Measurements from ENCODE around the gene SPDYE17. TPM values are rescaled to one million over a fixed set of nuclear protein-coding genes. Genes with fewer than 3 reads are reported as not detected.
"Not testable (repeated sequence)": the region's sequence is repeated elsewhere in the genome, so short reads cannot be mapped to it uniquely, and the experiment has no call there.

The SPDYE17 gene
- total RNA-seq, 1 experiment from 2014 or later = not detected

GRCh38 chr7:76997381-76998284, 34.5 kb downstream of the SPDYE17 start:
- Mint-ChIP-seq H3K4me1 (no peaks in the 10 kb centered on the region), H3K27me3 (ENCODE audit: low read depth) (no peaks in the 10 kb centered on the region), H3K36me3 (peaks cover 3% of the 10 kb centered on the region; the same call in 1 of the 2 replicates), H3K4me3 (no peak overlapping the region), H3K9me3 (no peaks in the 10 kb centered on the region), H3K27ac (no peak overlapping the region)
- no peak for DNase-seq (ENCODE audit: low spot score)
- no peak for ATAC-seq
- POLR2A ChIA-PET = no interaction called here
- CTCF ChIA-PET = no interaction called here
- TF ChIP-seq CREM (CRISPR knock-in tag; IDR thresholded peaks at IDR 0.05) = no peak
- no peak for TF ChIP-seq ETV6 (CRISPR knock-in tag; IDR thresholded peaks at IDR 0.05)
- no peak for TF ChIP-seq MYBL2 (CRISPR knock-in tag; IDR thresholded peaks at IDR 0.05)
- TF ChIP-seq PRRX2 (CRISPR knock-in tag; IDR thresholded peaks at IDR 0.05) = no peak
- no peak for TF ChIP-seq SOX15 (CRISPR knock-in tag; IDR thresholded peaks at IDR 0.05)
- no peak for TF ChIP-seq ZNF219 (CRISPR knock-in tag; IDR thresholded peaks at IDR 0.05; ENCODE audit: borderline replicate concordance)
- no peak for TF ChIP-seq TEAD1 (CRISPR knock-in tag; IDR thresholded peaks at IDR 0.05)
- TF ChIP-seq GTF2I (CRISPR knock-in tag; conservative IDR thresholded peaks at IDR 0.05) = no peak
- TF ChIP-seq ZNF121 (CRISPR knock-in tag; IDR thresholded peaks at IDR 0.05) = no peak
- no peak for TF ChIP-seq NR1H2 (CRISPR knock-in tag; IDR thresholded peaks at IDR 0.05)
- no peak for TF ChIP-seq TP53 (CRISPR knock-in tag; IDR thresholded peaks at IDR 0.05)
- no peak for TF ChIP-seq NFATC4 (CRISPR knock-in tag; IDR thresholded peaks at IDR 0.05)

GRCh38 chr7:76996932-76997331, 35.2 kb downstream of the SPDYE17 start:
- H3K4me3 Mint-ChIP-seq; CTCF ChIA-PET; POLR2A ChIA-PET; H3K27me3 Mint-ChIP-seq (ENCODE audit: low read depth); H3K9me3 Mint-ChIP-seq; DNase-seq (ENCODE audit: low spot score); H3K27ac Mint-ChIP-seq; H3K4me1 Mint-ChIP-seq; H3K36me3 Mint-ChIP-seq; ATAC-seq: not testable (repeated sequence)

- H3K4me3 Mint-ChIP-seq; H3K27ac Mint-ChIP-seq; DNase-seq (ENCODE audit: low spot score); CTCF ChIA-PET; H3K9me3 Mint-ChIP-seq; H3K27me3 Mint-ChIP-seq (ENCODE audit: low read depth); POLR2A ChIA-PET; H3K36me3 Mint-ChIP-seq; ATAC-seq; H3K4me1 Mint-ChIP-seq: not testable (repeated sequence)
Observed at GRCh38 chr7:76994286-76994685, 37.9 kb downstream of the SPDYE17 start.

GRCh38 chr7:76993831-76994230, 38.3 kb downstream of the SPDYE17 start:
- H3K4me1 Mint-ChIP-seq; H3K27ac Mint-ChIP-seq; ATAC-seq; CTCF ChIA-PET; H3K4me3 Mint-ChIP-seq; H3K36me3 Mint-ChIP-seq; H3K9me3 Mint-ChIP-seq; DNase-seq (ENCODE audit: low spot score); H3K27me3 Mint-ChIP-seq (ENCODE audit: low read depth); POLR2A ChIA-PET: not testable (repeated sequence)

GRCh38 chr7:76992871-76993270, 39.3 kb downstream of the SPDYE17 start:
- H3K27me3 Mint-ChIP-seq (ENCODE audit: low read depth); H3K9me3 Mint-ChIP-seq; H3K27ac Mint-ChIP-seq; ATAC-seq; CTCF ChIA-PET; POLR2A ChIA-PET; H3K4me3 Mint-ChIP-seq; H3K4me1 Mint-ChIP-seq; DNase-seq (ENCODE audit: low spot score); H3K36me3 Mint-ChIP-seq: not testable (repeated sequence)

GRCh38 chr7:76992204-76992603, 40.0 kb downstream of the SPDYE17 start:
- ATAC-seq; POLR2A ChIA-PET; H3K9me3 Mint-ChIP-seq; H3K27me3 Mint-ChIP-seq (ENCODE audit: low read depth); DNase-seq (ENCODE audit: low spot score); CTCF ChIA-PET; H3K4me3 Mint-ChIP-seq; H3K27ac Mint-ChIP-seq; H3K4me1 Mint-ChIP-seq; H3K36me3 Mint-ChIP-seq: not testable (repeated sequence)

GRCh38 chr7:76990202-76990601, 42.0 kb downstream of the SPDYE17 start:
- H3K27ac Mint-ChIP-seq; H3K27me3 Mint-ChIP-seq (ENCODE audit: low read depth); H3K9me3 Mint-ChIP-seq; H3K4me3 Mint-ChIP-seq; DNase-seq (ENCODE audit: low spot score); POLR2A ChIA-PET; ATAC-seq; CTCF ChIA-PET; H3K4me1 Mint-ChIP-seq; H3K36me3 Mint-ChIP-seq: not testable (repeated sequence)

- H3K27ac Mint-ChIP-seq; POLR2A ChIA-PET; H3K36me3 Mint-ChIP-seq; H3K4me3 Mint-ChIP-seq; ATAC-seq; CTCF ChIA-PET; H3K9me3 Mint-ChIP-seq; H3K27me3 Mint-ChIP-seq (ENCODE audit: low read depth); H3K4me1 Mint-ChIP-seq; DNase-seq (ENCODE audit: low spot score): not testable (repeated sequence)
Observed at GRCh38 chr7:76985924-76986717, 46.0 kb downstream of the SPDYE17 start.

- H3K9me3 Mint-ChIP-seq; H3K27ac Mint-ChIP-seq; H3K27me3 Mint-ChIP-seq (ENCODE audit: low read depth); H3K4me1 Mint-ChIP-seq; H3K36me3 Mint-ChIP-seq; DNase-seq (ENCODE audit: low spot score); H3K4me3 Mint-ChIP-seq; CTCF ChIA-PET; POLR2A ChIA-PET: not testable (repeated sequence)
- peak; percentile 9 for ATAC-seq
Observed at GRCh38 chr7:76984784-76985136, 47.4 kb downstream of the SPDYE17 start.

Measured in WTC11 (cell line).